H1 (cell line): ENCODE measurements around the gene ZBTB7A.

Source experiments
- ATF2 ChIP-seq: IDR thresholded peaks from 2 replicates; pipeline ENCODE4 v1.6.1; 2012; ENCODE audit warnings: low read length, inconsistent platforms
- CTCF ChIP-seq, 3 experiments: IDR thresholded peaks; 1 replicate in 2 of 3; 2 replicates in 1 of 3; pipeline versions ENCODE4 v1.5.1 to v1.6.1; 2011; ENCODE audit warnings: low read length in 3 of 3, mild to moderate bottlenecking in 3 of 3, inconsistent platforms in 2 of 3, low read depth in 1 of 3, moderate library complexity in 1 of 3; ENCODE audit not compliant: insufficient read depth in 1 of 3; ENCODE audit errors: control extremely low read depth in 1 of 3

GRCh38 chr19:4052114-4052992 lies 14.3 kb downstream of the ZBTB7A start:
- TF ChIP-seq ATF2 (no peak), CTCF (IDR thresholded peaks at IDR 0.05; ENCODE audit: control extremely low read depth in 1 of 3, insufficient read depth in 1 of 3, low read depth in 1 of 3, low read length in 3 of 3) (no peak)
